ENCODE measurements around the gene MALRD1. TPM values are rescaled to one million over a fixed set of nuclear protein-coding genes. Genes with fewer than 3 reads are reported as not detected.

Gene MALRD1
- total RNA-seq, 6 experiments from 2014 or later: 0.29 to 0.49 (median 0.34) TPM; not detected in 2

GRCh38 chr10:19283786-19284185 lies 235.2 kb downstream of the MALRD1 start:
- no peak for ATAC-seq
- no peaks in the 10 kb centered on the region for H3K36me3 ChIP-seq
- H3K27ac ChIP-seq: no peak overlapping the region
- TF ChIP-seq POLR2A (IDR thresholded peaks at IDR 0.05): no peak
- no peak for TF ChIP-seq CTCF (IDR thresholded peaks at IDR 0.05)
- no peak for DNase-seq
- no peaks in the 10 kb centered on the region for H3K9me3 ChIP-seq
- no peak overlapping the region for H3K4me3 ChIP-seq
- intact Hi-C loops (cut with DNase I): no loop called here
- no peaks in the 10 kb centered on the region for H3K4me1 ChIP-seq
- no peaks in the 10 kb centered on the region for H3K27me3 ChIP-seq
- 67% methylated on average over 5 of the region's 5 CpGs for WGBS (ENCODE audit: insufficient coverage, low coverage, low lambda C conversion rate, missing lambda C conversion rate)

- intact Hi-C loops (cut with DNase I): no loop called here
- Histone ChIP-seq H3K4me3 (no peak overlapping the region), H3K9me3 (no peaks in the 10 kb centered on the region), H3K36me3 (no peaks in the 10 kb centered on the region), H3K27me3 (no peaks in the 10 kb centered on the region), H3K27ac (no peak overlapping the region), H3K4me1 (no peaks in the 10 kb centered on the region)
- DNase-seq: no peak
- ATAC-seq: no peak
- 0% methylated on average over 1 of the region's 1 CpG for WGBS (ENCODE audit: insufficient coverage, low coverage, low lambda C conversion rate, missing lambda C conversion rate)
- no peak for TF ChIP-seq POLR2A (IDR thresholded peaks at IDR 0.05)
- no peak for TF ChIP-seq CTCF (IDR thresholded peaks at IDR 0.05)
Measured at GRCh38 chr10:19290770-19291169, 242.2 kb downstream of the MALRD1 start.

- Histone ChIP-seq H3K27me3 (peaks cover 0 to 3% of the 10 kb centered on the region in 2 donors), H3K27ac (no peak overlapping the region), H3K4me1 (no peaks in the 10 kb centered on the region), H3K9me3 (no peaks in the 10 kb centered on the region), H3K36me3 (no peaks in the 10 kb centered on the region), H3K4me3 (no peak overlapping the region)
- ATAC-seq (no peak), DNase-seq (no peak)
- WGBS (ENCODE audit: insufficient coverage, low coverage, low lambda C conversion rate, missing lambda C conversion rate): 34% methylated on average over 2 of the region's 2 CpGs
- intact Hi-C loops (cut with DNase I): no loop called here
- TF ChIP-seq CTCF (IDR thresholded peaks at IDR 0.05) (no peak), POLR2A (IDR thresholded peaks at IDR 0.05) (no peak)
Measured at GRCh38 chr10:19294233-19294632, 245.6 kb downstream of the MALRD1 start.

- Histone ChIP-seq H3K27me3 (peaks cover 0 to 3% of the 10 kb centered on the region in 2 donors), H3K27ac (no peak overlapping the region), H3K36me3 (no peaks in the 10 kb centered on the region), H3K4me1 (no peaks in the 10 kb centered on the region), H3K4me3 (no peak overlapping the region), H3K9me3 (no peaks in the 10 kb centered on the region)
- ATAC-seq (no peak), DNase-seq (no peak)
- 31% methylated on average over 3 of the region's 3 CpGs for WGBS (ENCODE audit: insufficient coverage, low coverage, low lambda C conversion rate, missing lambda C conversion rate)
- intact Hi-C loops (cut with DNase I): no loop called here
- no peak for TF ChIP-seq POLR2A (IDR thresholded peaks at IDR 0.05)
- TF ChIP-seq CTCF (IDR thresholded peaks at IDR 0.05): no peak
Measured at GRCh38 chr10:19299645-19300044, 251.0 kb downstream of the MALRD1 start.

GRCh38 chr10:19302117-19302516 lies 253.5 kb downstream of the MALRD1 start:
- H3K4me1 ChIP-seq: no peaks in the 10 kb centered on the region
- H3K27ac ChIP-seq: no peak overlapping the region
- WGBS (ENCODE audit: insufficient coverage, low coverage, low lambda C conversion rate, missing lambda C conversion rate): 60% methylated on average over 4 of the region's 4 CpGs
- DNase-seq (no peak), ATAC-seq (no peak)
- H3K4me3 ChIP-seq: no peak overlapping the region
- TF ChIP-seq CTCF (IDR thresholded peaks at IDR 0.05): no peak
- TF ChIP-seq POLR2A (IDR thresholded peaks at IDR 0.05): no peak
- no peaks in the 10 kb centered on the region for H3K36me3 ChIP-seq
- intact Hi-C loops (cut with DNase I): no loop called here
- H3K27me3 ChIP-seq: no peaks in the 10 kb centered on the region
- no peaks in the 10 kb centered on the region for H3K9me3 ChIP-seq

All from right lobe of liver (tissue), 6 donors.